ENCODE data around the gene PES1. TPM values are rescaled to one million over a fixed set of nuclear protein-coding genes. Genes with fewer than 3 reads are reported as not detected.

The PES1 gene
- total RNA-seq, 1 experiment from 2014 or later: 111 TPM

Other genes with a start within 250 kb of the PES1 start
- 176 TPM for gene SF3A1, start 235.0 kb downstream of the PES1 start, total RNA-seq (2021; ENCODE audit: unreplicated experiment)
- gene CCDC157, start 234.9 kb downstream of the PES1 start, total RNA-seq (2021; ENCODE audit: unreplicated experiment): 2.1 TPM
- gene RNF215, start 204.5 kb downstream of the PES1 start, total RNA-seq (2021; ENCODE audit: unreplicated experiment): 35.8 TPM
- gene SEC14L2, start 194.9 kb downstream of the PES1 start, total RNA-seq (2021; ENCODE audit: unreplicated experiment): 10.7 TPM
- 21.5 TPM for gene MTFP1, start 166.1 kb downstream of the PES1 start, total RNA-seq (2021; ENCODE audit: unreplicated experiment)
- gene SEC14L3, start 119.9 kb downstream of the PES1 start, total RNA-seq (2021; ENCODE audit: unreplicated experiment): not detected
- gene SEC14L4, start 86.2 kb downstream of the PES1 start, total RNA-seq (2021; ENCODE audit: unreplicated experiment): 2.4 TPM
- not detected for gene SEC14L6, start 45.2 kb downstream of the PES1 start, total RNA-seq (2021; ENCODE audit: unreplicated experiment)
- gene GAL3ST1, start 17.2 kb downstream of the PES1 start, total RNA-seq (2021; ENCODE audit: unreplicated experiment): 1.1 TPM
- gene TCN2, start 15.3 kb upstream of the PES1 start, total RNA-seq (2021; ENCODE audit: unreplicated experiment): 2.4 TPM
- 5.5 TPM for gene SLC35E4, start 43.9 kb upstream of the PES1 start, total RNA-seq (2021; ENCODE audit: unreplicated experiment)
- gene DUSP18, start 76.0 kb upstream of the PES1 start, total RNA-seq (2021; ENCODE audit: unreplicated experiment): 15.4 TPM
- 4.7 TPM for gene OSBP2, start 103.0 kb upstream of the PES1 start, total RNA-seq (2021; ENCODE audit: unreplicated experiment)